HG03342 (cell line): ENCODE measurements around the gene CEACAM16.

Experiments
- ATAC-seq: cut with Tn5 transposase; IDR thresholded peaks from one replicate; pipeline ENCODE4 v1.9.1; 2021; ENCODE audit warnings: mild to moderate bottlenecking, moderate library complexity; ENCODE audit not compliant: unreplicated experiment

The CEACAM16 gene

DNA sequence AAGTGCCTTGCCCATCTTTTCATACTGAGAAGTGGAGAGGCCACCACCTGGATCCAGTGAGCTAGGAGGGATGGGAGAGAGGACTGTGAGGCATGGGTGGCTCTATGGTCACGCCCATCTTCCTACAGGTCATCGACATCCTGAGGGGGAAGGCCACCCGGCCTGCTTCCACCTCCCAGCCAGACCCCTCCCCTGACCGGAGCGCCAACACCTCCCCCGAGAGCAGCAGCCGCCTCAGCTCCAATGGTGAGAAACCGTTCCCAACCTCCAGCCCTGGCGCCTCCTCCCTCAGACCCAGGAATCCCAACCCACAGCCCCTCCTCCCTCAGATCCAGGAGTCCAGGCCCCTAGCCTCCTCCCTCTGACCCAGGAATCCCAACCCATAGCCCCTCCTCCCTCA, 59.6 kb downstream of the CEACAM16 start:
- ATAC-seq, result no peak

DNA sequence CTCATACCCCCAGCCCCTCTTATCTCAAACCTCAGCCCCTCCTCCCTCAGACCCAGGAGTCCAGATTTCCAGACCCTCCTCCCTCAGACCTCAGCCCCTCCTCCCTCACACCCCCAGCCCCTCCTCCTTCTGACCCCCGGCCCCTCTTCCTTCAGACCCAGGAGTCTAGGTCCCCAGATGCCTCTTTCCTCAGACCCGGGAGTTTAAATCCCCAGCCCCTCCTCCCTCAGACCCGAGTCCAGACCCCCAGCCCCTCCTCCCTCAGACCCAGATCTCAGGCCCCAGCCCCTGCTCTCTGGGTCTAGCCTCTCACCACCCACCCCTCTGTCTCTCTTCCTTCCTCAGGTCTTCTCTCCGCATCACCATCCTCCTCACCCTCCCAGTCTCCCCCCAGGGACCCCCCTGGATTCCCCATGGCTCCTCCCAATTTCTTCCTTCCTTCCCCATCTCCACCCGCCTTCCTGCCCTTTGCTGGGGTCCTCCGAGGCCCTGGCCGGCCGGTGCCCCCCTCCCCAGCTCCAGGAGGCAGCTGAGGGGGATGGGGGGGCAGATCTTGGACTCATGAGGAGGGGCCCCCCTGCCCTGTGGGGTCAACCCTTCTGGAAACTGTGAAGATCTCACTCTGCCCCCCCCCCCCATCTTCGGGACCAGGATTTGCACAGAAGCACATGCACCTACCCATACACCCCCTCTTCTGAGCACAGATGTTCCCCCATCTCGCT, 60.3 kb downstream of the CEACAM16 start:
- ATAC-seq, result no peak
